ENCODE results near the gene DPP10.

DPP10 gene

DNA sequence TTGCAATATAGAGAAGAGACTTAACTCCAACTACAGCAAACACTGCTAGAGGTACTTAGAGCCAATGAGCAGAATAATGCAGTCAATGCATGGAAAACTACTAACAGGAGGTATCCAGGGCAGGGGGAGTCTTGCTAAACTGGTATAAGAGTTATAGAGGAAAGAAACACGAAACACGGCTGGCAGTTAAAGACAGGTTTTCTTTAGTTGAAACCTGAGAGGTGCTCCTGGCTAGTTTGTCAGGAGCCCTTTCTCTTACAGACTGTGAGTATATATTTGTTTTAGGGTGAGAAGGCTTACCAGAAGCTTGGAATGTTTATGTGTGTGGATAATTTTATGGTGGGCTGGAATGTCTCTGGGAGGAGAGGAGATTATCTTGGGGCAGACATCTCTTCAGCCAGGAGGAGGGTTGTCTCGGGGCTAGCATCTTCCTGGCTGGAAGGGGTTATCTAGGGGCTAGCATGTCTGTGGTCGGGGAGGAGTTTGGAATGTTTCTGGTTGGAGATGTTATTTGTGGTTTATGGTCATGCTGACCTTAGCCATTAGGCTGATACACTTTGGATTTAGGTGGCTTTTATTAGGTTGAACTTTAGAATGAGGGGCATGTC is 1048.8 kb downstream of the DPP10 start:
- no peak for DNase-seq

- DNase-seq, result no peak
Measured at GRCh38 chr2:115505331-115505730, 1062.9 kb downstream of the DPP10 start.

DNA sequence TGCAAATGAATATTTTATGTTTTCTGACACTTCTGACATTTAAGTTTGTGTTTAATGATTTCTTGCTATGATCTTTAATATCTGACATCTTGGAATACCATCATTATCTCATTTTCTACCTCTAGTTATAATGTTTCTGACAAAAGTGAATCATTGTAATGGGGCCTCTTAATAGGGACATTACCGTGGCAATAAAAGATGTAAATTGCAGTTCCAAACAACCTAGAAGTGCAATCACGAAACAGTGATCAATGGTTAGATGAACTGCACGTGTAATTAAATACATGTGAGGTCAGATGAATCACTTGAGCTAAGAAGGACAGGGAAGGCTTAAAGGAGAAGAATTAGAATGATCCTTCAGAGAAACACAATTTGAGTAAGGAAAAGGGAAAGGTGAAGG is 1078.3 kb downstream of the DPP10 start:
- no peak for DNase-seq

DNA sequence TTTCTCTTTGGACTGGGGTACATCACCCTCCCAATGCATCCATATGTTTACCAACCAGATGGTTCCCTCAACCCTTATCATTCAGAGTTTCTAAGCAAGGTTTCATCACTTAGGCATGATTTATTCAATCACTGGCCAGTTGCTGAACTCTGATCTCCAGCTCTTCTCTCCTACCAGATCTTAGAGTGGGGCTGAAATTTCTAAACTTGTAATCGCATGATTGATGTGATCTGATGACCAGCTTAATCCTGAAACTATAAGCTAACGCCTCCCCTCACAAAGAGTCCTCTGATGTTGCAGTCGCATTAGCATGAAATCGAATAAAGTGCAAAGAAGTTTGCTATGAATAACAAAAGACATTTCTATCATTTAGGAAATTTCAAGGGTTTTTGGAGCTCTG is 1082.0 kb downstream of the DPP10 start:
- no peak for DNase-seq

GRCh38 chr2:115529627-115530026 is 1087.2 kb downstream of the DPP10 start:
- no peak for DNase-seq

GRCh38 chr2:115533081-115533480 is 1090.6 kb downstream of the DPP10 start:
- no peak for DNase-seq

GRCh38 chr2:115541814-115542213 is 1099.4 kb downstream of the DPP10 start:
- DNase-seq, result no peak

DNA sequence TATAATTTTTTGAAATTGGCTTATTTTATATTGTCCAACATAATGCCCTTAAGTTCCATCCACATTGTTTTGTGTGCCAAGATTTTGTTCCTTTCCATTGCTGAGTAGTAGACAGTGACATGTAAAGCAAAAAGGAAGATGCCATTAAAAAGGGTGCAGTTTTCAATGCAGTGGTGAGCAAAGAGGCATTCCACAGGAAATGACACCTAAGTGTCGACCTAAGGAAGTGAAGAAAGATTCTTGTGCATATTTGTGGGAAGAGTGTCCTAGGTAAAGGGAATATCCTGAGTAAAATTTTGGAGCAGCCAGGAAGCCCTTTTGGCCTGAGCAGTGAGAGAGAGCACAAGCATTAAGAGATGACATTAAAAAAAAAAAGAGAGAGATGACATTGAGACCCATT is 1099.9 kb downstream of the DPP10 start:
- DNase-seq, result no peak

DNA sequence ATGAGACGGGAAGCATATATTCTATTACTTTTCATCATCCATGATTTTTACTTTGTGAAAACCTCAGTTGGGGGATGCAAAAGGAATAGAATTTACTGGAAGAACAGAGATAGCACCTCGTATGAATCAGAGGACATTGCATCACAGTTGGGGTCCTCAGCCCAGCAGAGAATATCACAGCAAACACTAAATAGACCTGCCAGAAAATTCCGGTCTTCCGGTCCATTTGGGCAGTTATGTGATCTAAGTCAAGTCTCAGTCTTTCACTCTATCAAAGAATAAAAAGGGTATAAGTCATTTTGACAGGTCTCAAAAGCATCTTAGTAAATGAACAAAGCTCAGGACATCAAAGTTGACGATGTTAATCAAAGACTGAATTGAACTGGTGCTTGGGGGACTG is 1100.6 kb downstream of the DPP10 start:
- DNase-seq, result no peak

- no peak for DNase-seq
Measured at GRCh38 chr2:115543461-115543860, 1101.0 kb downstream of the DPP10 start.

- no peak for DNase-seq
Measured at GRCh38 chr2:115549611-115550130, 1107.2 kb downstream of the DPP10 start.

- DNase-seq, result no peak
Measured at GRCh38 chr2:115552726-115553125, 1110.3 kb downstream of the DPP10 start.

GRCh38 chr2:115554153-115554552 is 1111.7 kb downstream of the DPP10 start:
- DNase-seq, result no peak

- no peak for DNase-seq
Measured at GRCh38 chr2:115558725-115559124, 1116.3 kb downstream of the DPP10 start.

- DNase-seq, result no peak
Measured at GRCh38 chr2:115560666-115561065, 1118.2 kb downstream of the DPP10 start.

GRCh38 chr2:115568643-115569042 is 1126.2 kb downstream of the DPP10 start:
- DNase-seq, result no peak

GRCh38 chr2:115569547-115569946 is 1127.1 kb downstream of the DPP10 start:
- DNase-seq, result no peak

GRCh38 chr2:115572746-115573145 is 1130.3 kb downstream of the DPP10 start:
- no peak for DNase-seq

DNA sequence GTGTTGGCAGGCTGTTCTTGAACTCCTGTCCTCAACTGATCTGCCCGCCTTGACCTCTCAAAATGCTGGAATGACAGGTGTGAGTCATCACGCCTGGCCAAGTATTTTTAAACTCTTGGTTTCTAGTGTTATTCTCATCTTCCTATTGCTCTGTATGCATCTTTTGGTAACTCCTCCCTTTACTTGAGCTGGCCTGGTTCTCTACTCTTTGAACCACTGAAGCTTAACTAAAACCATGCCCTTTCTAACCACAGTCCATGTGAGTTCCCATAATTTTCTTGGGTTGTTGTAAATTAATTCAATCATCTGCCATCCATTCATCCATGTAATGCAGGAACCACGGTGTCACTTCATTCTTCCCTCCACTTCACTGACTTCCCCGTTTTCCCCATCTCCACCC is 1131.3 kb downstream of the DPP10 start:
- DNase-seq, result no peak

GRCh38 chr2:115574667-115575066 is 1132.2 kb downstream of the DPP10 start:
- no peak for DNase-seq

GRCh38 chr2:115580784-115581183 is 1138.3 kb downstream of the DPP10 start:
- no peak for DNase-seq

DNA sequence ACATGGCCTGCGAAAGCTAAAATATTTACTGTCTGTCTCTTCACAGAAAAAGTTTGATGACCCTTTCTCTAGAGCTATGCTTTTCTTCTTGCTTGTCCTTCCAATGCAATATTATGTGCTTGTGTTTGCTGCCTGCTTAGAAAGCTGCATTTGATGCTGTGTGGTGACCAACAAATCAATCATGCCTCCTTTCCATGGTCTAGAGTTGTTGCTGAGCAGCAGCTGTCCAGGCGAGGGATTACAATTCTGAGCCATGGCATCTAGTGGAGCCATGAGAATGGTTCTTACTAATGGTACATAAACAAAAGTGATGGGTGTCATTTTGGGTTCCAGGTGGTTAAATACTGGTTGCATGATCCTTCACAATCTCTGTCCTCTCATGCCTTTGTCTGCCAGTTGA is 1142.1 kb downstream of the DPP10 start:
- no peak for DNase-seq

DNA sequence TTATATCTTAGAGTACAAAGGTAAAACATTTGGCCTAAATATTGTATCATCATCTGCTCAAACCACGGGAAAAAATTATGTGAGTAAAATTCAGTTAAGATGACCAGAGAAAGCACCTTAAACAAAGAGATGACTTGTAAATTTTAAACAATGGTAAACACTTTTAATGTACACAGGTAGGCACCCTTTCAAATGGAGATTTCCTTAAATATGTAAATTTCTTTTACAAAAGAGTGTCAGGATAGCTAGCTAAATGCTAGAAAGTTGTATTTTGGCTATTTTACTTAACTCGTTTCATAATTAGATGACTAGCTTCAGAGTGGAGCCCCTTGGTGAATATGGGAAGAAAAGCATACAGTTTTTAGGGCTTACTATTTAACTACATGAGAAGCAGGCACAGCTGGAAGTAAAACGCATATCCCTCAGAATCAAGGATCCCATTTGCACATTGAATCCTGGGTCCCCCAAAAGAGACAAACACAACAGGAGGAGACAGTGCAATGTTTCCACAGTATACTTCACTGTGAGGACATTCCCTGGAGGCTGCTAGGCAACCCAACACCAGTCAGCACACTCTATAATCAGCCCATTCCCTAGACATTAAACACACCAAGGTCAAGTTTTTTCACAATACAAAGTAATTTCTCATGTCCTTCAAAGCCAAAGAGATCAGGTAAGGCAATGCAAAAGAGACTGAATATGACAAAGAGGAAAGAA is 1154.4 kb downstream of the DPP10 start:
- DNase-seq, result no peak

- DNase-seq, result no peak
Measured at GRCh38 chr2:115603285-115603684, 1160.8 kb downstream of the DPP10 start.

GRCh38 chr2:115606350-115606749 is 1163.9 kb downstream of the DPP10 start:
- DNase-seq, result no peak

All from stimulated activated CD4-positive, alpha-beta T cell treated with anti-CD3 and anti-CD28 coated beads, Interleukin-4, amount 100 ng/mL, for 1 hour (primary cell).